GM23338 (cell line): ENCODE data around the gene CEP70. TPM values are rescaled to one million over a fixed set of nuclear protein-coding genes. Genes with fewer than 3 reads are reported as not detected.

ENCODE experiments used
- ATAC-seq: fragments of 200-7000 bp; cut with Tn5 transposase; 3 replicates; pipeline ENCODE4 v1.9.1; 2020
- DNase-seq: peaks from one replicate; pipeline ENCODE4 v3.0.0-alpha.2; 2015; ENCODE audit warnings: low spot score
- H2AFZ ChIP-seq: fragments of 200-600 bp; sonication (generic); 2 replicates; pipeline ENCODE4 v1.8.0; 2016; ENCODE audit warnings: antibody characterized with exemption, mild to moderate bottlenecking, moderate library complexity
- H3F3A ChIP-seq: fragments of 200-600 bp; sonication (generic); replicated peaks from 2 replicates; pipeline ENCODE4 v1.8.0; 2017; ENCODE audit warnings: antibody characterized with exemption, mixed run types, low read depth
- H3K27ac ChIP-seq: fragments of 200-600 bp; sonication (generic); 2 replicates; pipeline ENCODE4 v1.6.1; 2016; ENCODE audit warnings: low read depth
- H3K27me3 ChIP-seq: fragments of 200-600 bp; sonication (generic); 2 replicates; pipeline ENCODE4 v1.8.0; 2016; ENCODE audit warnings: mild to moderate bottlenecking, mixed run types, moderate library complexity; ENCODE audit not compliant: insufficient read depth
- H3K36me3 ChIP-seq: fragments of 200-600 bp; sonication (generic); 2 replicates; pipeline ENCODE4 v1.8.0; 2016; ENCODE audit warnings: mild to moderate bottlenecking; ENCODE audit not compliant: insufficient read depth
- H3K4me1 ChIP-seq: fragments of 200-600 bp; sonication (generic); 2 replicates; pipeline ENCODE4 v1.8.0; 2016; ENCODE audit warnings: mild to moderate bottlenecking, moderate library complexity; ENCODE audit not compliant: insufficient read depth
- H3K4me2 ChIP-seq: fragments of 200-600 bp; sonication (generic); 2 replicates; pipeline ENCODE4 v1.7.1; 2017; ENCODE audit warnings: mixed run types
- H3K4me3 ChIP-seq: fragments of 200-600 bp; sonication (generic); 2 replicates; pipeline ENCODE4 v1.6.1; 2016; ENCODE audit warnings: mixed run types
- H3K79me2 ChIP-seq: fragments of 200-600 bp; sonication (generic); replicated peaks from 2 replicates; pipeline ENCODE4 v1.8.0; 2017; ENCODE audit warnings: mild to moderate bottlenecking; ENCODE audit not compliant: insufficient read depth
- H3K9me2 ChIP-seq: fragments of 200-600 bp; sonication (generic); 2 replicates; pipeline ENCODE4 v1.8.0; 2017; ENCODE audit not compliant: insufficient read depth
- H4K20me1 ChIP-seq: fragments of 200-600 bp; sonication (generic); replicated peaks from 2 replicates; pipeline ENCODE4 v1.8.0; 2017; ENCODE audit warnings: mild to moderate bottlenecking; ENCODE audit not compliant: insufficient read depth
- H3K27ac Mint-ChIP-seq: 2 replicates; pipeline ENCODE4 v1.8.0; 2020; ENCODE audit warnings: inconsistent platforms, mild to moderate bottlenecking, moderate library complexity, mixed read lengths
- H3K27me3 Mint-ChIP-seq: 3 replicates; pipeline ENCODE4 v1.8.0; 2022; ENCODE audit warnings: low read depth, mild to moderate bottlenecking, moderate library complexity, mixed read lengths, inconsistent platforms; ENCODE audit not compliant: insufficient read depth, poor library complexity
- H3K36me3 Mint-ChIP-seq: 3 replicates; pipeline ENCODE4 v1.8.0; 2021; ENCODE audit warnings: low read depth, mild to moderate bottlenecking, inconsistent platforms, moderate library complexity, mixed read lengths
- H3K4me1 Mint-ChIP-seq: 3 replicates; pipeline ENCODE4 v1.8.0; 2020; ENCODE audit warnings: mild to moderate bottlenecking, inconsistent platforms, mixed read lengths
- H3K4me3 Mint-ChIP-seq: 3 replicates; pipeline ENCODE4 v1.8.0; 2021; ENCODE audit warnings: moderate library complexity, mild to moderate bottlenecking, inconsistent platforms, mixed read lengths
- H3K9me3 Mint-ChIP-seq: 3 replicates; pipeline ENCODE4 v1.8.0; 2020; ENCODE audit warnings: moderate library complexity, mild to moderate bottlenecking, inconsistent platforms, mixed read lengths
- CREB1 ChIP-seq: fragments of 250-450 bp; sonication (Bioruptor Pico); IDR thresholded peaks from 2 replicates; pipeline ENCODE4 v1.5.0; 2020; ENCODE audit warnings: low read depth, mild to moderate bottlenecking, moderate library complexity
- CTCF ChIP-seq, 2 experiments: fragments of 200-600 bp in 1 of 2; sonication (generic) in 1 of 2; conservative IDR thresholded peaks; 2 replicates each; pipeline versions ENCODE4 v1.5.1 to v1.6.1; 2016 to 2017; ENCODE audit warnings: antibody characterized with exemption in 2 of 2, low read depth in 2 of 2, mild to moderate bottlenecking in 2 of 2, moderate library complexity in 1 of 2
- EZH2 ChIP-seq: fragments of 200-600 bp; sonication (generic); IDR thresholded peaks from one replicate; pipeline ENCODE4 v1.8.0; 2017; ENCODE audit warnings: antibody characterized with exemption, mild to moderate bottlenecking, low read depth; ENCODE audit not compliant: unreplicated experiment
- EZH2phosphoT487 ChIP-seq: fragments of 200-600 bp; sonication (generic); IDR thresholded peaks from one replicate; pipeline ENCODE4 v1.8.1; 2018; ENCODE audit warnings: antibody characterized with exemption; ENCODE audit not compliant: unreplicated experiment
- JUNB ChIP-seq: IDR thresholded peaks from one replicate; pipeline ENCODE4 v1.6.1; 2016; ENCODE audit warnings: antibody characterized with exemption; ENCODE audit not compliant: unreplicated experiment
- NANOG ChIP-seq: IDR thresholded peaks from 2 replicates; pipeline ENCODE4 v1.6.1; 2016; ENCODE audit warnings: antibody characterized with exemption, borderline replicate concordance
- POLR2AphosphoS5 ChIP-seq: IDR thresholded peaks from 2 replicates; pipeline ENCODE4 v1.6.1; 2016; ENCODE audit warnings: antibody characterized with exemption, low read depth
- REST ChIP-seq: IDR thresholded peaks from one replicate; pipeline ENCODE4 v1.6.1; 2018; ENCODE audit warnings: antibody characterized with exemption; ENCODE audit not compliant: unreplicated experiment
- STAT1 ChIP-seq: IDR thresholded peaks from one replicate; pipeline ENCODE4 v1.6.1; 2016; ENCODE audit warnings: antibody characterized with exemption; ENCODE audit not compliant: unreplicated experiment
- ZNF114 ChIP-seq: fragments of 250-450 bp; sonication (Bioruptor Pico); IDR thresholded peaks from 2 replicates; pipeline ENCODE4 v1.5.0; 2020; ENCODE audit warnings: mild to moderate bottlenecking, moderate library complexity
- ZNF331 ChIP-seq: fragments of 250-450 bp; sonication (Bioruptor Pico); IDR thresholded peaks from 2 replicates; pipeline ENCODE4 v1.5.0; 2020; ENCODE audit warnings: low read depth, mild to moderate bottlenecking, moderate library complexity
- ZNF462 ChIP-seq: fragments of 250-450 bp; sonication (Bioruptor Pico); IDR thresholded peaks from 2 replicates; pipeline ENCODE4 v1.5.0; 2020; ENCODE audit warnings: mild to moderate bottlenecking, moderate library complexity
- polyA plus RNA-seq: library from polyadenylated mRNA; unstranded; fragments of >200 nt; fragmentation: Nextera tagmentation; extraction: Ambion mirVana; gene quantifications from 2 replicates; pipeline ENCODE4 v1.2.1, GENCODE V29; 2016
- total RNA-seq: library from RNA; depleted of rRNA; stranded (reverse); fragments of >200 nt; shearing (Covaris generic); gene quantifications from 2 replicates; pipeline ENCODE4 v1.2.3, GENCODE V29; 2014
- TF ChIP-seq, protein P1 (sequence below): IDR thresholded peaks from 2 replicates; pipeline ENCODE4 v1.6.1; 2016; ENCODE audit warnings: antibody characterized with exemption

The CEP70 gene
- total and polyA plus RNA-seq, 2 experiments from 2014 or later, result 28.8 to 31.4 TPM

DNA sequence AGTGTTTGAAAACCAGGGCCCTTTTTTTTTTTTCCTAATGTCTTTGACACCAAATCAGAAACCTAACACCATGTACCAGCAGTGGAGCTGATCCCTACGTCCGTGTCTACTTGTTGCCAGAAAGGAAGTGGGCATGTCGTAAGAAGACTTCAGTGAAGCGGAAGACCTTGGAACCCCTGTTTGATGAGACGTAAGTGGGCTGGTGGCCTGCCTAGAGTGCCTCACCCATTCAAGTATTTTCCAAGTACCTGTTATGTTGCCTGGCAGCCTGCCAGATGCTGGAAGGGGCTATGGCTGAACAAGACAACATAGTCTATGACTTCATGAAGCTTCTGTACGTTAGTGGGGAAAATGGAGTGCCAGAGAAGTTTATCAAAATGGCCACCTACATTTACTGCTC is 119.9 kb downstream of the CEP70 start:
- TF ChIP-seq REST (no peak), EZH2 (no peak), ZNF114 (no peak), JUNB (no peak), ZNF462 (no peak), NANOG (no peak), POLR2AphosphoS5 (no peak), CREB1 (CRISPR knock-in tag) (no peak), ZNF331 (no peak), EZH2phosphoT487 (no peak), CTCF (conservative IDR thresholded peaks at IDR 0.05; ENCODE audit: low read depth in 2 of 2) (no peak), STAT1 (no peak)
- TF ChIP-seq, protein P1, sequence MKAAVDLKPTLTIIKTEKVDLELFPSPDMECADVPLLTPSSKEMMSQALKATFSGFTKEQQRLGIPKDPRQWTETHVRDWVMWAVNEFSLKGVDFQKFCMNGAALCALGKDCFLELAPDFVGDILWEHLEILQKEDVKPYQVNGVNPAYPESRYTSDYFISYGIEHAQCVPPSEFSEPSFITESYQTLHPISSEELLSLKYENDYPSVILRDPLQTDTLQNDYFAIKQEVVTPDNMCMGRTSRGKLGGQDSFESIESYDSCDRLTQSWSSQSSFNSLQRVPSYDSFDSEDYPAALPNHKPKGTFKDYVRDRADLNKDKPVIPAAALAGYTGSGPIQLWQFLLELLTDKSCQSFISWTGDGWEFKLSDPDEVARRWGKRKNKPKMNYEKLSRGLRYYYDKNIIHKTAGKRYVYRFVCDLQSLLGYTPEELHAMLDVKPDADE, result no peak
- no peak overlapping the region for H2AFZ ChIP-seq
- Mint-ChIP-seq H3K9me3 (no peaks in the 10 kb centered on the region), H3K27ac (no peak overlapping the region), H3K4me3 (no peak overlapping the region), H3K27me3 (no peaks in the 10 kb centered on the region), H3K36me3 (no peaks in the 10 kb centered on the region; the same call in 2 of the 3 replicates), H3K4me1 (peaks cover 2% of the 10 kb centered on the region; the same call in 1 of the 3 replicates)
- no peak overlapping the region for H3K4me2 ChIP-seq
- no peak for DNase-seq
- no peaks in the 10 kb centered on the region for H3K27me3 ChIP-seq
- H3K79me2 ChIP-seq, result no peaks in the 10 kb centered on the region
- no peaks in the 10 kb centered on the region for H3K36me3 ChIP-seq
- H4K20me1 ChIP-seq, result no peaks in the 10 kb centered on the region
- H3K9me2 ChIP-seq, result no peaks in the 10 kb centered on the region
- no peak overlapping the region for H3K27ac ChIP-seq
- H3K4me1 ChIP-seq, result no peaks in the 10 kb centered on the region
- no peak overlapping the region for H3K4me3 ChIP-seq
- no peak for ATAC-seq
- no peaks in the 10 kb centered on the region for H3F3A ChIP-seq
